GM19397 (cell line): ENCODE results near the gene NBAS.
"Not testable (repeated sequence)": the region's sequence is repeated elsewhere in the genome, so short reads cannot be mapped to it uniquely, and the experiment has no call there.

Experiments
- ATAC-seq: cut with Tn5 transposase; IDR thresholded peaks from one replicate; pipeline ENCODE4 v1.9.1; 2021; ENCODE audit warnings: mild to moderate bottlenecking, moderate library complexity; ENCODE audit not compliant: unreplicated experiment

Gene NBAS

GRCh38 chr2:15485949-15486348, 75.2 kb downstream of the NBAS start:
- no peak for ATAC-seq

- no peak for ATAC-seq
Measured at GRCh38 chr2:15481000-15481399, 80.1 kb downstream of the NBAS start.

DNA sequence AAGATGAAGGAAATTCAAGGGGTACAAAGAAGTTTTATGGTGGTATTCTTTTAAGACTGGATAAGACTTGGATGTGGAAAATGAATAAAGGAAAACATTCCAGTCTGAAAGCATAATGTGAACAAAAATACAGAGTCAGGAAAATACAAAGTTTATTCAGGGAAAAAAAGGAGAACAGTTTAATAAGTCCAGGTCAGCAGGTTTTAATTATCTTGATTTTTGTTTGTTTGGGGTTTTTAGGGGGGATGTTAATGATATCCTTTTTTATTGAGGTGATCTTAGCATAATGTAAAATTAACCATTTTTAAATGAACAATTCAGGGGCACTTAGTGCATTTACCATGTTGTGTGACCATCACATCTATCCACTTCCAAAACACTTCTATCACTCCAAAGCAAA, 80.6 kb downstream of the NBAS start:
- no peak for ATAC-seq

GRCh38 chr2:15472876-15473275, 88.3 kb downstream of the NBAS start:
- no peak for ATAC-seq

DNA sequence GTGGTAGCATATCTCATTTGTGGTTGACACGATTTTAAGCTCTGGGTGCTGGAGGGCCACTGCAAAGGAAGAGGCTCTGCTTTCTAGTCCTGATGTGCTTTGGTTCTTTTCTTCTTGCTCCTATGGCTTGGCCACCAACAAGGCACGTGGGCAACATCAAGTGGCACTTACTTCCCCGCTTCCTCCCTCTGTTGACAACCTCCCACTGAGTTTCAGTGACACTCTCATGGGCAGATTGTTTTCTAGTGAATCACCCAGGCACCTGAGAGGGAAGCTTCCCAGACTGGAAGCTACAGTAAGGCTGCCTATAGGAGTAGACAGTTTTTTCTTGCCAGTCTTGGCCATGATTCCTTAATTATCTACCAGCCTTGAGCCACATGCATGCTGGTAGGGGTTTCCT, 89.0 kb downstream of the NBAS start:
- ATAC-seq = no peak

GRCh38 chr2:15471606-15472005, 89.5 kb downstream of the NBAS start:
- no peak for ATAC-seq

GRCh38 chr2:15460112-15460620, 101.0 kb downstream of the NBAS start:
- no peak for ATAC-seq

GRCh38 chr2:15458277-15458676, 102.9 kb downstream of the NBAS start:
- ATAC-seq = no peak

GRCh38 chr2:15457868-15458267, 103.3 kb downstream of the NBAS start:
- ATAC-seq = no peak

GRCh38 chr2:15456352-15456751, 104.8 kb downstream of the NBAS start:
- ATAC-seq = no peak

GRCh38 chr2:15450808-15451207, 110.3 kb downstream of the NBAS start:
- ATAC-seq = no peak

- ATAC-seq = no peak
Measured at GRCh38 chr2:15449556-15450236, 111.4 kb downstream of the NBAS start.

- ATAC-seq = no peak
Measured at GRCh38 chr2:15448250-15448839, 112.8 kb downstream of the NBAS start.

GRCh38 chr2:15447381-15447780, 113.8 kb downstream of the NBAS start:
- no peak for ATAC-seq

- ATAC-seq = no peak
Measured at GRCh38 chr2:15446961-15447360, 114.2 kb downstream of the NBAS start.

DNA sequence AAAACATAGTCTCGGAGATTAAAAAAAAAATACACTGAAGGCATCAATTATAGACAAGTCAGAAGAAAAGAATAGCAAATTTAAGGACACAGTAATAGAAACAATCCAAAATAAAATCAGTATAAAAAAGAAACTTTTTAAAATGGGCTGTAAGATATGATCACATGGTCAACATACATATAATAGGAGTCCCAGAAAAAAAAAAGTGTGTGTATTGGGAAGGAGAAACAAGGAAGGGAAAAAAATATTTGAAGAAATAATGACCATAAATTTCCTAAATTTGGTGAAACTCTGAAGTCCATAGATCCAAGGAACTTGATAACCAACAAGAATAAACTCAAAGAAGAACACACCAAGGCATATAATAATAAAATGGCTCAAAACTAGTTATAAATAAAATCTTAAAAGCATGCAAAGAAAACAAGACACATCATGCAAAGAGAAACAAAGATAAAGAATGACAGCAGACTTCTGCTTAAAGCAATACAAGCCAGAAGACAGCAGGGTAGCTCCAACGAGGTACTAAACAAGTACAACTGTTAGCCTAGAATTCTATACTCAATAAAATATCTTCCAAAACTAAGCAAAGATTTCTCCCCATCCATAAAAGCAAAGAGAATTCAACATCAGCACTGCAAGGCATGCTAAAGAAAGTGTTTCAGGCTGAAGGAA, 115.1 kb downstream of the NBAS start:
- no peak for ATAC-seq

GRCh38 chr2:15439768-15440524, 121.2 kb downstream of the NBAS start:
- ATAC-seq = not testable (repeated sequence)

DNA sequence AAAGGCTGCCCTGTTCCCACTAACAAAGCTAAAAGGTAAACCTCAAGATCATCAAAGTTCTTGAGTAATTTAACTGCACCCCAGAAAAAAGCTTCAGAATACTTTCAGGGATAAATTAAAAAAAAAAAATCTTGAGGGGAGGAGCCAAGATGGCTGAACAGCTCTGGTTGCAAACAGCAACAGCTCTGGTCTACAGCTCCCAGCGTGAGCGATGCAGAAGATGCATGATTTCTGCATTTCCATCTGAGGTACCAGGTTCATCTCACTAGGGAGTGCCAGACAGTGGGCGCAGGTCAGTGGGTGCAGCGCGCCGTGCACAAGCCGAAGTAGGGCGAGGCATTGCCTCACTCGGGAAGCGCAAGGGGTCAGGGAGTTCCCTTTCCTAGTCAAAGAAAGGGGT, 121.8 kb downstream of the NBAS start:
- not testable (repeated sequence) for ATAC-seq

GRCh38 chr2:15436195-15436594, 124.9 kb downstream of the NBAS start:
- ATAC-seq = no peak

- no peak for ATAC-seq
Measured at GRCh38 chr2:15435474-15435873, 125.7 kb downstream of the NBAS start.

DNA sequence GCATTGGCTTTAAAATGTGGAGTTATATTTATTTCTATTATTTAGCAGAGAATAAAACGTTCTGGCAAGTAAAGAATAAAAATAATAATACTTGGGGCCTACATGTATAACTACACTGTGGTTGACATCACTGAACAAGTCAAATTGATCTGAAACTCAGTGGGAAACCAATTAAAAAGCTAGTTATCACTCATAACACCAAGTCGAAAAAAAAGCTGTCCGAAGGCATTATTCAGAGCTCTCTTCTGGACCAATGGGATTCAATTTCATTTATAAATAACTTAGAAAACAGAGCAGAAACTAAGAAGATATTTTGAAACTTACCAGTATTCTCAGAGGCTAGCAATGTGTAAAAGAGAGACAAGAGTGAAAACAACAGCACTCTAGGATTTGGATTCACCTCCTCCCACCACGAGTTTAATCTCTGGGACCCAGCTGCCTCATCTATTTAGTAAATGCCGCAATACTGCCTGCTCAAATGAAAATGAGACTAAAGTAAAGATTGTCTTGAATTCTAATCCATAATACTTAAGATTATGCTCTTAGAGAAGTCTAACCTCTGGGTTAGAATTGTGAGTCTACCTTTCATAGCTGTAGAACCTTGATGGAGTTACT, 128.4 kb downstream of the NBAS start:
- no peak for ATAC-seq
